Kidney epithelial cell (primary cell): Measurements from ENCODE around the gene YTHDF1. TPM values are rescaled to one million over a fixed set of nuclear protein-coding genes. Genes with fewer than 3 reads are reported as not detected.
"Not testable (repeated sequence)": the region's sequence is repeated elsewhere in the genome, so short reads cannot be mapped to it uniquely, and the experiment has no call there.

ENCODE experiments used
- DNase-seq: peaks from one replicate; pipeline ENCODE4 v3.0.0-alpha.2; 2010; ENCODE audit warnings: low read depth
- H3K27me3 ChIP-seq: 2 replicates; pipeline ENCODE4 v1.6.0; 2011; ENCODE audit warnings: low read length; ENCODE audit not compliant: control insufficient read depth, insufficient read depth
- H3K36me3 ChIP-seq: 2 replicates; pipeline ENCODE4 v1.5.1; 2011; ENCODE audit warnings: low read length; ENCODE audit not compliant: control insufficient read depth, insufficient read depth
- H3K4me3 ChIP-seq: 2 replicates; pipeline ENCODE4 v1.5.1; 2011; ENCODE audit warnings: low read depth, mild to moderate bottlenecking, control low read depth, low read length
- total RNA-seq: library from RNA; depleted of rRNA; stranded (reverse); fragments of >200 nt; gene quantifications from 2 replicates; pipeline ENCODE4 v1.2.3, GENCODE V29; 2015
- TF ChIP-seq, protein P1 (sequence below): IDR thresholded peaks from 2 replicates; pipeline ENCODE4 v1.5.1; 2011; ENCODE audit warnings: mild to moderate bottlenecking, moderate library complexity, low read length, control low read depth, inconsistent platforms; ENCODE audit not compliant: insufficient read depth, poor library complexity, severe bottlenecking

Gene YTHDF1
- total RNA-seq, 1 donor from 2014 or later: 54.8 TPM

DNA sequence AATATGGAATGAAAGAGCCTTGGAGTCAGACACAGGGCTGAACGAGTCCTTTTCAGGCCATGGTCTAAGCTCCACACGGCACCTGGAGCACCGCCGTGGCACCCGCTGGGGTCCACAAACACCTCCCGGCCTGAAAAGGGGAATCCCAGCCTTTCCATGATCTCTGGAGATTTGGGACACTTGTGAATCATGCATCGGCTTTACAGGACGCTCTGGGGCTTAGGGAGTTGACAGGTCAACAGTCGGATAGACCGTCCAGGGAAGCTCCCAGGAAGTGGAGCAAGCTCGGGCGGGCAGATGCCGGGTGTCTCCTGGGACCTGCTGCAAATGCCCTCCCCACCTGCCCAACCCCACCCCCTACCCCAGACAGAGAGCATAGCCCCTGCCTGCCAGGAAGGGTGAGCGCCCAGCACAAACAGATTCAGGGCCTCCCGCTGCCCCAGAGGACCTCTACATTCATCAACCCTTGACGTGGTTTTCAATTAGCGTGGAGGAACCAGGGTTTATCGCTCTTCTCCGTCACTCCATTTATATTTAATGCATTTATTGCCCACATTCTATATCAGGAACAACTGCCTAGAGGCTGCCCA, 53.6 kb downstream of the YTHDF1 start:
- TF ChIP-seq, protein P1, sequence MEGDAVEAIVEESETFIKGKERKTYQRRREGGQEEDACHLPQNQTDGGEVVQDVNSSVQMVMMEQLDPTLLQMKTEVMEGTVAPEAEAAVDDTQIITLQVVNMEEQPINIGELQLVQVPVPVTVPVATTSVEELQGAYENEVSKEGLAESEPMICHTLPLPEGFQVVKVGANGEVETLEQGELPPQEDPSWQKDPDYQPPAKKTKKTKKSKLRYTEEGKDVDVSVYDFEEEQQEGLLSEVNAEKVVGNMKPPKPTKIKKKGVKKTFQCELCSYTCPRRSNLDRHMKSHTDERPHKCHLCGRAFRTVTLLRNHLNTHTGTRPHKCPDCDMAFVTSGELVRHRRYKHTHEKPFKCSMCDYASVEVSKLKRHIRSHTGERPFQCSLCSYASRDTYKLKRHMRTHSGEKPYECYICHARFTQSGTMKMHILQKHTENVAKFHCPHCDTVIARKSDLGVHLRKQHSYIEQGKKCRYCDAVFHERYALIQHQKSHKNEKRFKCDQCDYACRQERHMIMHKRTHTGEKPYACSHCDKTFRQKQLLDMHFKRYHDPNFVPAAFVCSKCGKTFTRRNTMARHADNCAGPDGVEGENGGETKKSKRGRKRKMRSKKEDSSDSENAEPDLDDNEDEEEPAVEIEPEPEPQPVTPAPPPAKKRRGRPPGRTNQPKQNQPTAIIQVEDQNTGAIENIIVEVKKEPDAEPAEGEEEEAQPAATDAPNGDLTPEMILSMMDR: no peak
- Histone ChIP-seq H3K27me3 (peaks cover 8% of the 10 kb centered on the region), H3K4me3 (no peak overlapping the region), H3K36me3 (no peaks in the 10 kb centered on the region)
- DNase-seq: no peak

DNA sequence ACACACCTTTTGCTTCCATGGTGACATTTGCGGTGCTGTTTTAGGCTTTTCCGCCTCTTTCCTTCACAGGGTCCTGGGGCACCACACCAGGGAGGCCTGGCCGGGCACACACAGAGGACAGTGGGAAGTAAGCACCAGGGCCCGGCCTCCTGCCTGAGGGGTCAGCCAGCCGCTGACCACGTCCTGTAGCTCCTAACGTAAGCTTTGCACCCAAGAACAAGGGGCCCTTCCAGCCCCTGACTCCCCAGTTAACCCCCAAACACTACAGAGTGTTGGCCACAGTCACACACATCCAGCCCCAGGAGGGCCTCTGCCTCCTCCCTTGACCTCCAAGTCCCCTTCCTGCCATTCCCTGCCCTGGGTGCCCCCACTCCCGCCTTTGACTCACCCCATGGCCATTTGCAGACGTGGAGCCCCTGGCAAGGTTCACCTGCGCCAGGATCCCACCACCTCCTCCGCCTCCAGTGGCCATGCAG, 54.7 kb downstream of the YTHDF1 start:
- TF ChIP-seq, protein P1: no peak
- Histone ChIP-seq H3K27me3 (peaks cover 11% of the 10 kb centered on the region), H3K4me3 (no peak overlapping the region), H3K36me3 (no peaks in the 10 kb centered on the region)
- DNase-seq: no peak

DNA sequence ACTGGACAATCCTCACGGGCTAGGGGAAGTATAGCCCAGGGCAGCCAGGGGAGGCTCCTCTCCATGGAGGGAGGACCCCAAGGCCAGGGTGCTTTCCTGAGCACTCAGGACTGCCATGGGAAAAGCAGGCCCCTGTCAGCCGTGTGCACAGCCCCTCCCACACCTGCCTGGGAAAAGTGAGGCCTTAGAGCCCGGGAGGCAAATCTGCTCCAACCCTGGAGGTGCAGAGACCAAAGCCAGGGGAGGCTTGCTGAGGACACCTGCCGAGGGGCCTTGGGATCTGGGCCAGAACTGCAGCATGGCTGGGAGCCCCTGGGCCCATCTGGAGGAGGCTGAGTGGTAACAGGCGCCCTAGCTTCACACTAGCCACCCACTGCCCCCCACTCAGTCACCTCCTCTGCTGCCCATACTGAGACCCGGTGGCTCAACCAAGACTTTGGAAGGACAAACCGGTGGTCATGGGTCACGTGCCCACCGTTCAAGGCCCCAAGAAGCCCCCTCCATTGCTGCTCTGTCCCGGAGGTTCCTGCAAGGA, 55.2 kb downstream of the YTHDF1 start:
- H3K27me3 ChIP-seq: peaks cover 14% of the 10 kb centered on the region
- no peak for DNase-seq
- H3K36me3 ChIP-seq: no peaks in the 10 kb centered on the region

DNA sequence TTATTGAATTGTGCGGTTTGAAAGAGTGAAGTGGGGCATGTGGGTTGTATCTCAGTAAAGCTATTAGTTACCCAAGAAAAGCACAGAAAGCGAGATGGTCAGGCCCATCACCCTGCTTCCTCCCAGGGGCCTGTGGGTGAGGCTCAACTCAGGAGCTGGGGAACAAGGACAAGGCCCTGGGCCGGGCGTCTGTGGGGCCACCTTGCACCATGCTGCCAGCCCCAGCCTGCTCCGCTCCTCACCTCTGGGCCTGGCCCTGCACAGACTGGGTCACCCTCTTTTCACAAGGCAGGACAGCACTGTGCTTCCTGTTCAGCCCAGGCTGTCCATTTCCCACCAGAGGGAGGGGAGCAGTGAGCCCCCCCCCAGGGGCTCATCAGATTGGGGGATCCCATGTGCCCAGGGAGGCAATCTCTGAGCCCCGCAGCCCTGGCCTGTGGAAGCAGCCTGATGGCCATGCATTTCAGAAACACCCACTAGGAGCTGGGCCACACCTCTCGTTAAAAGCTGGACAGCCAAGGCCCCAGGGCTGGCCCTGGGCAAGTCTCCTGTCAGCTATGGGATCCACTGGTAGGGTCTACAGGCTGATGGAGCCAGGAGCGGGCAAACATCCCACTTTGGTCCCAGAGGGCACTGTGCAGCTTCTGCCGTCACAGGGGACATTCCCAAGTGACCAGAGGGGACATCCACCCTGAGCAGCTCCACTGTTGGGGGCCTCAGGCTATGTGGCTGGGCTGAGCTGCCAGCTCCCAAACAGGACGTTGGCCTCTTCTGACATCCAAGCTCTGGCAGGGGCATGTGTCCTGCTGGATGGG, 55.9 kb downstream of the YTHDF1 start:
- H3K36me3 ChIP-seq: no peaks in the 10 kb centered on the region
- DNase-seq: no peak
- peaks cover 19% of the 10 kb centered on the region for H3K27me3 ChIP-seq

More for the DNA sequence above, 55.2 kb downstream of the YTHDF1 start:
- no peak overlapping the region for H3K4me3 ChIP-seq
- TF ChIP-seq, protein P1: no peak

DNA sequence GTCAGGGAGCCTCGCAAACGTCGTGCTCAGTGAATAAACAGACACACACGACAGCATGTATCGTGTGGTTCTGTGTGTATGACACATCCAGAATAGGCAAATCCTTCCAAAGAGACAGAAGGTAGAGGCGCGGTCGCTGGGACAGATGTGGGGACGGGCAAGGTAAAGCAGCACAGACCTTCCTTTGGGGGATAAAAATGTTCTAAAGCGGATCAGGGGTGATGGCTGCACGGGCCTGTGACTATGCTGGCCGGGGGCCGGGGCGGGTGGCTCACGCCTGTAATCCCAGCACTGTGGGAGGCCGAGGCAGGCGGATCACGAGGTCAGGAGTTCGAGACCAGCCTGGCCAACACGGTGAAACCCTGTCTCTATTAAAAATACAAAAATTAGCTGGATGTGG, 56.7 kb downstream of the YTHDF1 start:
- not testable (repeated sequence) for H3K4me3 ChIP-seq, DNase-seq, H3K36me3 ChIP-seq
- H3K27me3 ChIP-seq: peaks cover 24% of the 10 kb centered on the region

More for the DNA sequence above, 55.9 kb downstream of the YTHDF1 start:
- TF ChIP-seq, protein P1: no peak
- H3K4me3 ChIP-seq: no peak overlapping the region

DNA sequence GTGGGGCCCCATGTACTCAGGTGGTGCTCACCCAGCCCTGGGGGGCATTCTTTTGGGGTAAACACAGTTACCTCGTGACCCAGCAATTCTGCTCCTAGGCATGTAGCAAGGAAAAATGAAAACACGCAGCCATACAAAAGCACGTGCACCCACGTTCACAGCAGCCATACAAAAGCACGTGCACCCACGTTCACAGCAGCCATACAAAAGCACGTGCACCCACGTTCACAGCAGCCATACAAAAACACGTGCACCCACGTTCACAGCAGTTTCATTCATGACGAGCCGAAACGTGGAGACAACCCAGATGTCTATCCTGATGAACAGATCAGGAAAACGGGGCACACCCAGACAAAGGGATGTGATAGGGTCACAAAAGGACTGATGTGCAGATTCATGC, 57.1 kb downstream of the YTHDF1 start:
- DNase-seq: no peak
- Histone ChIP-seq H3K36me3 (no peaks in the 10 kb centered on the region), H3K4me3 (no peak overlapping the region), H3K27me3 (peaks cover 25% of the 10 kb centered on the region)
- TF ChIP-seq, protein P1: no peak
